Esophagus muscularis mucosa (tissue), 4 donors: ENCODE data around the gene ATP5F1D. TPM values are rescaled to one million over a fixed set of nuclear protein-coding genes. Genes with fewer than 3 reads are reported as not detected.

Experiments
- DNase-seq: peaks from one replicate; pipeline ENCODE4 v3.0.0-alpha.2; 2017; ENCODE audit errors: extremely low spot score
- H3K27ac ChIP-seq, 4 donors: fragments of 200-600 bp; sonication (generic); replicated peaks in 1 of 4; 1 replicate in 3 of 4; 2 replicates in 1 of 4; pipeline ENCODE4 v1.5.1; 2016 to 2019; ENCODE audit warnings: mild to moderate bottlenecking in 1 of 4
- H3K27me3 ChIP-seq, 4 donors: fragments of 200-600 bp; sonication (generic); one replicate each; pipeline versions ENCODE4 v1.5.1 to v1.6.0; 2016 to 2019
- H3K36me3 ChIP-seq, 4 donors: fragments of 200-600 bp; sonication (generic); one replicate each; pipeline ENCODE4 v1.5.1; 2016 to 2019
- H3K4me1 ChIP-seq, 4 donors: fragments of 200-600 bp; sonication (generic); one replicate each; pipeline ENCODE4 v1.5.1; 2016 to 2019
- H3K4me3 ChIP-seq, 4 donors: fragments of 200-600 bp; sonication (generic); 1 replicate in 2 of 4; 2 replicates in 2 of 4; pipeline ENCODE4 v1.5.1; 2016 to 2019; ENCODE audit warnings: mild to moderate bottlenecking in 4 of 4, moderate library complexity in 1 of 4
- H3K9me3 ChIP-seq, 4 donors: fragments of 200-600 bp; sonication (generic); 1 replicate in 3 of 4; 2 replicates in 1 of 4; pipeline ENCODE4 v1.5.1; 2016 to 2019
- EP300 ChIP-seq: sonication (generic); formaldehyde crosslinking; IDR thresholded peaks from one replicate; pipeline ENCODE4 v1.6.1; 2017; ENCODE audit warnings: antibody characterized with exemption
- POLR2A ChIP-seq: fragments of 450-650 bp; IDR thresholded peaks from one replicate; pipeline ENCODE4 v1.6.1; 2017; ENCODE audit warnings: antibody characterized with exemption, moderate library complexity, mild to moderate bottlenecking, low read depth
- POLR2AphosphoS5 ChIP-seq, 2 donors: sonication (generic); formaldehyde crosslinking; IDR thresholded peaks; one replicate each; pipeline ENCODE4 v1.6.1; 2017; ENCODE audit warnings: antibody characterized with exemption in 2 of 2
- WGBS: methylation state at CpG from one replicate; pipeline ENCODE4 v1.1.5; 2018; 5-methylcytosine and 5-hydroxymethylcytosine counted together
- intact Hi-C: fragments of 100-400 bp; cut with DNase I; formaldehyde crosslinking; loops from one replicate; pipeline ENCODE4 v1.15.1; 2023
- total RNA-seq, 4 donors: library from RNA; depleted of rRNA; stranded (reverse); fragments of >200 nt; gene quantifications; one replicate each; pipeline versions ENCODE4 v1.1.0 to v1.2.1, GENCODE V29; 2016
- TF ChIP-seq, protein P1 (sequence below), 3 experiments: fragments of 200-600 bp in 2 of 3; fragments of 450-650 bp in 1 of 3; sonication (generic) in 2 of 3; IDR thresholded peaks; one replicate each; pipeline ENCODE4 v1.5.1; 2017 to 2019; ENCODE audit warnings: antibody characterized with exemption in 3 of 3, mild to moderate bottlenecking in 2 of 3, moderate library complexity in 1 of 3

Gene ATP5F1D
- total RNA-seq, 4 donors from 2014 or later: 77.5 to 140 (median 109) TPM

DNA sequence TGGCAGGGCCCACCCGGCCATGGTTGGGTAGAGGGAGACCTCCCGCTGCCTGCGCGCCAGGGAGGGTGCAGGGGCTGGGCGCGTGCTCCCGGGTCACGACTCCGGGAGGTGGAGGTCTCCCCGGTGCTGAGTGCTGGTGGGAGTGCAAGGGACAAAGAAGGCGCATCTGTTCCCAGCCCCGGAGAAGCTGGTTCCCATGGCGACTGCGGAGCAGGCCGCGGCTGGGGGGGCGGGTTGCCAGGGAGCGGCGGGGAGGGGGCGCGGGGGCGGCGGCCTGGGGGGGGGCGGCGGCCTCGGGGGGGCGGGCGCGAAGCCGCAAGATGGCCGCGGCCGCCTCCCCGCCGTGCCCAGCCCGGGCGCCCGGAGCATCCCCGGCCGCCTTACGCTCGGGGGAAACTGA, 5.0 kb upstream of the ATP5F1D start:
- peak overlapping the region; percentile 60 to 62 (median 61) for H3K4me3 ChIP-seq
- intact Hi-C loops: no loop called here
- no peak for DNase-seq
- H3K27ac ChIP-seq: peak overlapping the region in 1 of 4 donors; percentile 57
- peaks cover 48 to 75% (median 65%) of the 10 kb centered on the region in 4 donors for H3K4me1 ChIP-seq
- no peak for TF ChIP-seq POLR2AphosphoS5 (IDR thresholded peaks at IDR 0.05)
- no peak for TF ChIP-seq POLR2A
- TF ChIP-seq, protein P1, sequence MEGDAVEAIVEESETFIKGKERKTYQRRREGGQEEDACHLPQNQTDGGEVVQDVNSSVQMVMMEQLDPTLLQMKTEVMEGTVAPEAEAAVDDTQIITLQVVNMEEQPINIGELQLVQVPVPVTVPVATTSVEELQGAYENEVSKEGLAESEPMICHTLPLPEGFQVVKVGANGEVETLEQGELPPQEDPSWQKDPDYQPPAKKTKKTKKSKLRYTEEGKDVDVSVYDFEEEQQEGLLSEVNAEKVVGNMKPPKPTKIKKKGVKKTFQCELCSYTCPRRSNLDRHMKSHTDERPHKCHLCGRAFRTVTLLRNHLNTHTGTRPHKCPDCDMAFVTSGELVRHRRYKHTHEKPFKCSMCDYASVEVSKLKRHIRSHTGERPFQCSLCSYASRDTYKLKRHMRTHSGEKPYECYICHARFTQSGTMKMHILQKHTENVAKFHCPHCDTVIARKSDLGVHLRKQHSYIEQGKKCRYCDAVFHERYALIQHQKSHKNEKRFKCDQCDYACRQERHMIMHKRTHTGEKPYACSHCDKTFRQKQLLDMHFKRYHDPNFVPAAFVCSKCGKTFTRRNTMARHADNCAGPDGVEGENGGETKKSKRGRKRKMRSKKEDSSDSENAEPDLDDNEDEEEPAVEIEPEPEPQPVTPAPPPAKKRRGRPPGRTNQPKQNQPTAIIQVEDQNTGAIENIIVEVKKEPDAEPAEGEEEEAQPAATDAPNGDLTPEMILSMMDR (IDR thresholded peaks at IDR 0.05): no peak
- TF ChIP-seq EP300: no peak
- no CpG with 5 or more reads among the region's 42 CpGs for WGBS
- no peaks in the 10 kb centered on the region for H3K9me3 ChIP-seq
- peaks cover 0 to 14% (median 2%) of the 10 kb centered on the region in 4 donors for H3K27me3 ChIP-seq
- peaks cover 0 to 3% (median 0%) of the 10 kb centered on the region in 4 donors for H3K36me3 ChIP-seq

DNA sequence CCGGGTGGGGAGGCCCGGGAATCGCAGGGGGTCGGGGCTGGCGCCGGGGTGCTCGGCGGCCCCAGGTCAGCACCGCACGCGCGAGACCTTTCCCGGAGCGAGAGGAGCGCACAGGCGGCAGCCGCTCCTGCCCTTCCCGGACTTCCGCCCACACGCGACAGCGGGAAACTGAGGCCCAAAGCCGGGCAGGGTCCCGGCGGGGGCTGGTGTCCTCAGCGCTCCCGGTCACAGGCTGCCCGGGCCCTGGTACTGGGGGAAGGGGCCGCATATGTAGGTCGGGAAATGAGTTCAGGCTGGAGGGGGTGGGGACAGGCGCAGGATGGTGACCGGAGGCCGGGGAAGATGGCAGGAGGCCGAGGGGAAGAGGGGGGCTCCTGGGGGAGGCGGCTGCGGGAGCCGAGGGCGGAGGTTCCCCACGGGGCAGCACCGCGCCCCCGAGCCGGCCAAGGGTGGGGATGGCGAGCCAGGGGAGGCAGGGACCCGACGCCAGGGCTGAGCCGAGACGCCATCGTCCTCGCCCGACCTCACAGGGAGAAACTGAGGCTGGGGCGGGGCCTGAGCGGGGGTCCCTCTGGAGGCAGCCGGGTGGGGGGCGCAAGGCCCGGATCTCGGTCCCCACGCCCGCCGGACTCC, 4.4 kb upstream of the ATP5F1D start:
- DNase-seq: no peak
- Histone ChIP-seq H3K36me3 (peaks cover 0 to 3% (median 0%) of the 10 kb centered on the region in 4 donors), H3K4me1 (peaks cover 47 to 73% (median 64%) of the 10 kb centered on the region in 4 donors), H3K27ac (peak overlapping the region in 1 of 4 donors; percentile 57), H3K27me3 (peaks cover 0 to 14% (median 2%) of the 10 kb centered on the region in 4 donors), H3K4me3 (peak overlapping the region; percentile 60 to 62 (median 61)), H3K9me3 (no peaks in the 10 kb centered on the region)
- intact Hi-C loops: no loop called here
- TF ChIP-seq POLR2A (no peak), POLR2AphosphoS5 (IDR thresholded peaks at IDR 0.05) (no peak), EP300 (no peak)
- TF ChIP-seq, protein P1 (IDR thresholded peaks at IDR 0.05): no peak
- 0% methylated on average over 12 of the region's 60 CpGs for WGBS

DNA sequence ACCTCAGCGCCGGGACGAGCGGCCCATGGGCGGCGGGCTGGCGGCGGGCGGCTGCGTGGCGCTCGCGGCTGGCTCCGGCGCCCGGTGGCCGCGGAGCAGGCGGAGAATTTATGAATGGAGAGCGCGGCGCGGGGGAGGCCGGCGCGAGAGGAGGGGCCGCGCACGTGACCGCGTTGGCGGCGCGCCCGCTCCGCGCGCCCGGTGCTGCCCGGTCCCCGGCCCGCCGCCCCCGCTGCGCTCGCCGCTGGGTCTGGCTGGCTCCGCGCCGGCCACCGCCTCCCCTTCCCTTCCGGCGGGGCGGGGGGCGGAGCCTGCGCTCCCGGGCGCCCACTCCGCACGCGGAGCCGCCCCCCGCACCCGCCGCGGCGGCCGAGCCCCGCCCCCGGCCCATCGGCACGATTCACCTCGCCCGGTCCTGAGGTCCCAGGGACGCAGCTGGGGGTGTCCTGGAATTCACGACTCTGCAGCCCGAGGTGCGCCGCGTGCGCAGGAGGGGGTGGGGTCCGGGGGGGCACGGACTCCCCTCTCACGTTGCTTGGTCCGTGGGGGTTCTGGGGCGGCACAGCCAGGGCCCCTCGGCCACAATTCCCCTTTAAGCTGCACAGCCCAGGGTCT, 3.7 kb upstream of the ATP5F1D start, which contains the start of gene CBARP:
TSS of gene CBARP (minus strand) at position 252 of the 615 bp plus-strand sequence. CDS start 1,905 bp downstream, outside the sequence.
- no peak for DNase-seq
- intact Hi-C loops: no loop called here
- TF ChIP-seq EP300 (no peak), POLR2AphosphoS5 (IDR thresholded peaks at IDR 0.05) (no peak)
- TF ChIP-seq, protein P1 (IDR thresholded peaks at IDR 0.05): no peak
- H3K27ac ChIP-seq: peak within 1 kb of the TSS; percentile 91 to 100 (median 100)
- no peaks in the 10 kb centered on the region for H3K9me3 ChIP-seq
- H3K4me3 ChIP-seq: peak within 1 kb of the TSS; percentile 60 to 62 (median 61)
- H3K36me3 ChIP-seq: peaks cover 0 to 3% (median 0%) of the 10 kb centered on the region in 4 donors
- peaks cover 0 to 14% (median 2%) of the 10 kb centered on the region in 4 donors for H3K27me3 ChIP-seq
- WGBS: 0% methylated on average over 3 of the region's 87 CpGs
- H3K4me1 ChIP-seq: peaks cover 47 to 73% (median 64%) of the 10 kb centered on the region in 4 donors

DNA sequence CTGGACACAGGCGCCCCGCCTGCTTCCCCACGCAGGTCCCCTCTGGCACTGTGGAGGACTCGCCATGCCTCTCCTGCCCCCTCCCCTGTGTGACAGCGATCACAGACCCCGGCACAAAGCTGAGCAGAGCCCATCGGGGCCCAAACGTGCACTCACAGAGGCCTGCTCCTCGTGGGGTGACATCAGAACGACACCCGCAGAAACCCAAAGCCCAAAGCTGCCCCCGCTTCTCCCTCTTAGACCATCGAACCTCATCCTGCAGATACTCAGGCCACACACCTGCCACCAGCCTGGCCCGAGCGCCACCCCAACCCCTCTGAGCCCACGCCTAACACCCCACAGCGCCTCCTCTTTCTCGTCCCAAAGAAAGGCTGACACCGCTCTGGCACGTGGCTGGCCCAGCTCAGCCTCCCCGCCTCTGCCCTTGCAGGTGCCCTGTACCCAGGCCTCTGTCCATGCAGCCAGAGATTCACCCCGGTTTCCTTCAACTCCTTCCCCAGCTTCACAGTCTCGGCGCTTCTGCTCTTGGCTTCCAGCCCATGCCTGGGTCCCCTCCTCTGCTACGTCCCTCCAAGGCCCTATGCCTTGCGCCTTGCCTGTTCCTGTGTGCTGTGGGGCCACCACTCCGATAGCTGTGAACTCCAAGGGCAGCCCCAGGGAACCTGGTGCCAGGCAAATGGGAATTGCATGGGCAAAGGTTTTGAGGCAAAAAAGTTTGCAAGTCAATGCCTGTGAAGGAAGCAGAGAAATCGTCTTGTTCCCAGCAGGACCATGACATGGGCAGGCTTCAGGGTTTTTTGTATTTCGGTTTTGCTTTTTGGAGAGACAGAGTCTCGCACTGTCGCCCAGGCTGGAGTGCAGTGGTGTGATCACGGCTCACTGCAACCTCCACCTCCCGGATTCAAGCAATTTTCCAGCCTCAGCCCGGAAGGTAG, 2.9 kb upstream of the ATP5F1D start:
- WGBS: 64% methylated on average over 27 of the region's 34 CpGs
- Histone ChIP-seq H3K27ac (peak overlapping the region; percentile 91 to 100 (median 100)), H3K4me1 (peaks cover 47 to 73% (median 64%) of the 10 kb centered on the region in 4 donors), H3K36me3 (peaks cover 0 to 3% (median 0%) of the 10 kb centered on the region in 4 donors), H3K4me3 (peak overlapping the region; percentile 60 to 62 (median 61)), H3K9me3 (no peaks in the 10 kb centered on the region), H3K27me3 (peaks cover 0 to 14% (median 2%) of the 10 kb centered on the region in 4 donors)
- intact Hi-C loops: no loop called here
- no peak for DNase-seq
- TF ChIP-seq, protein P1 (IDR thresholded peaks at IDR 0.05): no peak
- no peak for TF ChIP-seq POLR2AphosphoS5 (IDR thresholded peaks at IDR 0.05)
- TF ChIP-seq EP300: no peak
- no peak for TF ChIP-seq POLR2A
